Measurements from ENCODE around the gene C13orf46.

DNA sequence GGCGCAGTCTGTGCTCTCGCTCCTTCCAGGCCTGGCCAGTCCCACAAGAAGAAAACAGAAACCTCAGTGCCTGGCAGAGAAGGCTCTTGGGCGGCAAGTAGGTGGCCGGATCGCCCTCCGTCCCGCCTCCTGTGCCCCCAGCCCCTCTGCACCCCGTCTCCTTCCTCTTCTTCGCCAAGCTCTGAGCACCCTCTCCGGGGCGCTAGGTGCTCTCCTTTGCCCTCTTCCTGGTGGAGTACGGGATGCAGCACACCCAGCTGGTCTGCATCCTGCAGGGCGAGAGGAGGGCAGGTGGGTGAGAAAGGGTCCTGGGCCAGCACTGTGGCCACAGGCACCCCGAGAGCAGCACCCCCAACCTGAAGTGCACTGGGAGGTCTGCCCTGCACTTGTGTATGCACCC lies 17.3 kb downstream of the C13orf46 start:
- TF ChIP-seq BACH1 (IDR thresholded peaks at IDR 0.05; ENCODE audit: borderline replicate concordance) = no peak
- no peak for TF ChIP-seq NBN (IDR thresholded peaks at IDR 0.05)
- no peak for TF ChIP-seq POLR2A (IDR thresholded peaks at IDR 0.05; ENCODE audit: low read depth, low read length)
- TF ChIP-seq JUND (IDR thresholded peaks at IDR 0.05; ENCODE audit: low read depth, low read length) = no peak
- no peak for TF ChIP-seq RCOR1 (conservative IDR thresholded peaks at IDR 0.05; ENCODE audit: low read depth, low read length)
- TF ChIP-seq FOS (IDR thresholded peaks at IDR 0.05; ENCODE audit: borderline replicate concordance, extremely low read depth, insufficient read length) = no peak
- TF ChIP-seq, protein P1, sequence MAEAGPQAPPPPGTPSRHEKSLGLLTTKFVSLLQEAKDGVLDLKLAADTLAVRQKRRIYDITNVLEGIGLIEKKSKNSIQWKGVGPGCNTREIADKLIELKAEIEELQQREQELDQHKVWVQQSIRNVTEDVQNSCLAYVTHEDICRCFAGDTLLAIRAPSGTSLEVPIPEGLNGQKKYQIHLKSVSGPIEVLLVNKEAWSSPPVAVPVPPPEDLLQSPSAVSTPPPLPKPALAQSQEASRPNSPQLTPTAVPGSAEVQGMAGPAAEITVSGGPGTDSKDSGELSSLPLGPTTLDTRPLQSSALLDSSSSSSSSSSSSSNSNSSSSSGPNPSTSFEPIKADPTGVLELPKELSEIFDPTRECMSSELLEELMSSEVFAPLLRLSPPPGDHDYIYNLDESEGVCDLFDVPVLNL (IDR thresholded peaks at IDR 0.05; ENCODE audit: low read depth, low read length) = no peak
- TF ChIP-seq, protein P2, sequence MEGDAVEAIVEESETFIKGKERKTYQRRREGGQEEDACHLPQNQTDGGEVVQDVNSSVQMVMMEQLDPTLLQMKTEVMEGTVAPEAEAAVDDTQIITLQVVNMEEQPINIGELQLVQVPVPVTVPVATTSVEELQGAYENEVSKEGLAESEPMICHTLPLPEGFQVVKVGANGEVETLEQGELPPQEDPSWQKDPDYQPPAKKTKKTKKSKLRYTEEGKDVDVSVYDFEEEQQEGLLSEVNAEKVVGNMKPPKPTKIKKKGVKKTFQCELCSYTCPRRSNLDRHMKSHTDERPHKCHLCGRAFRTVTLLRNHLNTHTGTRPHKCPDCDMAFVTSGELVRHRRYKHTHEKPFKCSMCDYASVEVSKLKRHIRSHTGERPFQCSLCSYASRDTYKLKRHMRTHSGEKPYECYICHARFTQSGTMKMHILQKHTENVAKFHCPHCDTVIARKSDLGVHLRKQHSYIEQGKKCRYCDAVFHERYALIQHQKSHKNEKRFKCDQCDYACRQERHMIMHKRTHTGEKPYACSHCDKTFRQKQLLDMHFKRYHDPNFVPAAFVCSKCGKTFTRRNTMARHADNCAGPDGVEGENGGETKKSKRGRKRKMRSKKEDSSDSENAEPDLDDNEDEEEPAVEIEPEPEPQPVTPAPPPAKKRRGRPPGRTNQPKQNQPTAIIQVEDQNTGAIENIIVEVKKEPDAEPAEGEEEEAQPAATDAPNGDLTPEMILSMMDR (IDR thresholded peaks at IDR 0.05 in 2 of 3, conservative IDR thresholded peaks at IDR 0.05 in 1 of 3; ENCODE audit: control insufficient read depth in 2 of 3, extremely low read depth in 1 of 3, insufficient read depth in 1 of 3, low read depth in 3 of 3, low read length in 3 of 3) = no peak
- no peak for TF ChIP-seq CBX5 (IDR thresholded peaks at IDR 0.05; ENCODE audit: low read depth)
- TF ChIP-seq, protein P3, sequence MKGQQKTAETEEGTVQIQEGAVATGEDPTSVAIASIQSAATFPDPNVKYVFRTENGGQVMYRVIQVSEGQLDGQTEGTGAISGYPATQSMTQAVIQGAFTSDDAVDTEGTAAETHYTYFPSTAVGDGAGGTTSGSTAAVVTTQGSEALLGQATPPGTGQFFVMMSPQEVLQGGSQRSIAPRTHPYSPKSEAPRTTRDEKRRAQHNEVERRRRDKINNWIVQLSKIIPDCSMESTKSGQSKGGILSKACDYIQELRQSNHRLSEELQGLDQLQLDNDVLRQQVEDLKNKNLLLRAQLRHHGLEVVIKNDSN (IDR thresholded peaks at IDR 0.05; ENCODE audit: borderline replicate concordance, extremely low read length, insufficient read depth, low read depth, low read length) = no peak
- TF ChIP-seq TCF12 (IDR thresholded peaks at IDR 0.05; ENCODE audit: low read depth, low read length) = no peak
- no peak for TF ChIP-seq BRCA1 (IDR thresholded peaks at IDR 0.05; ENCODE audit: low read depth, low read length)
- no peak for TF ChIP-seq BHLHE40 (IDR thresholded peaks at IDR 0.05; ENCODE audit: borderline replicate concordance in 1 of 2, low read depth in 2 of 2, low read length in 1 of 2)
- no peak for TF ChIP-seq BCLAF1 (IDR thresholded peaks at IDR 0.05)
